Right kidney (tissue), 9 donors: ENCODE measurements around the gene FAM13C.
A peak's percentile ranks its signal among the peaks of the same experiment; 100 is the strongest.
"Not testable (repeated sequence)": the region's sequence is repeated elsewhere in the genome, so short reads cannot be mapped to it uniquely, and the experiment has no call there.

ENCODE experiments used
- DNase-seq: peaks from one replicate; pipeline ENCODE4 v3.0.0-alpha.2; 2016
- long read RNA-seq, 8 donors: transcript quantifications; one replicate each; lab custom pipeline, GENCODE V29; 2026

FAM13C gene
- long read RNA-seq, donor 1, partial matches to known transcripts: 0 of 1 reads
- long read RNA-seq, donor 1, other reads (novel, unspliced or antisense): 0 of 1 reads
- long read RNA-seq, donor 2: 0 reads
- long read RNA-seq, donor 3: 0 reads
- long read RNA-seq, donor 4: 0 reads
- long read RNA-seq, donor 5, partial matches to known transcripts: 0 of 15 reads
- long read RNA-seq, donor 5, other reads (novel, unspliced or antisense): 13 of 15 reads
- long read RNA-seq, donor 6, partial matches to known transcripts: 0 of 1 reads
- long read RNA-seq, donor 6, other reads (novel, unspliced or antisense): 0 of 1 reads
- long read RNA-seq, donor 7: 0 reads
- long read RNA-seq, donor 8: 0 reads

- peak; percentile 79 for DNase-seq
These were observed at the start of gene FAM13C for GRCh38 chr10:59362144-59362958. TSS of gene FAM13C (minus strand) at chr10:59362549. CDS start at chr10:59362460, 89 bp downstream.

GRCh38 chr10:59405235-59405634 lies 42.9 kb upstream of the FAM13C start:
- DNase-seq: no peak

DNA sequence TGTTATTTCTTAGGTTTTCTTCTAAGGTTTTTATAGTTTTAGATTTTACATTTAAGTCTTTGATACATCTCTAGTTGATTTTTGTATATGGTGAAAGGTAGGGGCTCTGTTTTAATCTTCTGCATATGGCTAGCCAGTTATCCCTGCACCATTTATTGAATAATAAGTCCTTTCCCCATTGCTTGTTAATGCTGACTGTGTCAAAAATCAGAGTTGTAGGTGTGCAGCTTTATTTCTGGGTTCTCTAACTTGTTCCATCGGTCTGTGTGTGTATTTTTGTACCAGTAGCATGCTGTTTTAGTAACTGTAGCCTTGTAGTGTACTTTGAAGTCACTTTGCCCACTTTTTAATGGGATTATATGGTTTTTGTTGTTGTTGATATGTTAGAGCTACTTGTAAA lies 37.9 kb upstream of the FAM13C start:
- DNase-seq: no peak

DNA sequence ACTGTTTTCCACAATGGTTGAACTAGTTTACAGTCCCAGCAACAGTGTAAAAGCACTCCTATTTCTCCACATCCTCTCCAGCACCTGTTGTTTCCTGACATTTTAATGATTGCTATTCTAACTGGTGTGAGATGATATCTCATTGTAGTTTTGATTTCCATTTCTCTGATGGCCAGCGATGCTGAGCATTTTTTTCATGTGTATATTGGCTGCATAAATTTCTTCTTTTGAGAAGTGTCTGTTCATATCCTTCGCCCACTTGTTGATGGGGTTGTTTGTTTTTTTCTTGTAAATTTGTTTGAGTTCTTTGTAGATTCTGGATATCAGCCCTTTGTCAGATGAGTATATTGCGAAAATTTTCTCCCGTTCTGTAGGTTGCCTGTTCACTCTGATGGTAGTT lies 37.0 kb upstream of the FAM13C start:
- not testable (repeated sequence) for DNase-seq

- DNase-seq: no peak
These were observed 35.6 kb upstream of the FAM13C start for GRCh38 chr10:59397961-59398360.

DNA sequence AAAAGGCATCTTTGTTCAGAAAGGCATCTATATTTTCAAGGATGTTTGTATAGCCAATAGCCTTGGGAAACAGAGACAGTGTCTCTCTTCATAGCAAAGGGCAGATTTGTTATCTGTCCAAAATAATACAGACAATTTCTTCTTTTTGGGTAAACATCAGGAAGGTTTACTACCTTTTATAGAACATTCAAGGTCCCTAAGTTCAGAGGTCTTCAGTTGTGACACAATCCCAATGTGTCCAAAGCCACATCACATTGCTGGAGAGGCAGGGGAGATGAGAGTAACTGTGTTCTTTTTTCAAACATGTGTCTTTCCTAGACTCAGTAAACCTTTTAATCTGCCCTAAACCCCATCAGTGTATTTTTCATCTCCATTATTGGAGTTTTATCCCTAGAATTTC lies 33.6 kb upstream of the FAM13C start:
- no peak for DNase-seq

DNA sequence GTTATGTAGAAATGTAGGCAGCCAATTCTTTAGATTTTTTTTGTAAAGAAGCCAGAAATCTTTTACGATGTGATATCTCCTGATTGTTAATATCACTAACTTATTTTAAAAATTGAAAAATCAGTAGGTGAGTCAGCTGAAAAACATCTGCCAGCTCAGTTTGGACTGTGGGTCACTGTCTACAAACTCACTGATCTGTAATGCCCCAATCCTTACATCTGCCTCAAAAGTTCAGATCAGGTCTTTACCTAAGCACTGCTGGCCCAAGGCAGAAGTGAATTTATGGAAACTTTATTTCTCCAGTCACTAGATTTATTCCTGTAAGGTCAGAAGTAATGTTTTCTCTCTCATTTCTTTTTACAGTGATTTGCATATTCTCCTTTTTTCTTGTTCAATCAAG lies 31.0 kb upstream of the FAM13C start:
- DNase-seq: no peak

- no peak for DNase-seq
These were observed 28.7 kb upstream of the FAM13C start for GRCh38 chr10:59391060-59391459.

DNA sequence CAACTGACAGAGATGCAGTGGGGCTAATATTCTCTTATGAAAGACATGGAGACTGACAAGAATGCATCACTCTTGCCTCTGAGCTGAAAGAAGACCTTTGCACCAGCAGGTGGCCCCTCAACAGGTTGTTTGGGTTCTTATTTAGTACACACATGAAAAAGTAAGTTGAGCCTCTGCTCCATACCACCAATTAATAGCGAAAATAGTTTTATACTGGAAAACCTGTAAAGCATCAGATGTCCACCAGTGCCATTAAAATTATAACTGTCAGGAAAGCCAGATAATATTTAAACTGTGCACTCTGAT lies 26.3 kb upstream of the FAM13C start:
- DNase-seq: no peak

- DNase-seq: no peak
These were observed 25.8 kb upstream of the FAM13C start for GRCh38 chr10:59387951-59388670.

DNA sequence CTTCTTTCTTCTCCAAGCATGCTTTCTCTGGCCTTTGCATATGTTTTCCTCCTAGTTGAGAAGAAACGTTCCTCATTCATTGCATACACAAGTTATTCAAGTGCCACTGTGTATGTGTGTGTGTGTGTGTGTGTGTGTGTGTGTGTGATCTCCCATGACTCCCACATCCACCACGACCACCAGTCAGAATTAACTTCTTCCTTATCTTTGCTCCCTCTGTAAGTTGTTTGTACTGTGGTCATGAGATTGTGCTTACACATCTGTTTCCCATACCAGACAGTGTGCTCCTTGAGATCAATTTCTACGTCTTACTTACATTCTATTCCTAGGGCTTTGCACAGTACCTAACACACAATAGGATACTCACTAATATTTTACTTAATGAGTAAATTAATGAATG lies 22.4 kb upstream of the FAM13C start:
- DNase-seq: no peak

DNA sequence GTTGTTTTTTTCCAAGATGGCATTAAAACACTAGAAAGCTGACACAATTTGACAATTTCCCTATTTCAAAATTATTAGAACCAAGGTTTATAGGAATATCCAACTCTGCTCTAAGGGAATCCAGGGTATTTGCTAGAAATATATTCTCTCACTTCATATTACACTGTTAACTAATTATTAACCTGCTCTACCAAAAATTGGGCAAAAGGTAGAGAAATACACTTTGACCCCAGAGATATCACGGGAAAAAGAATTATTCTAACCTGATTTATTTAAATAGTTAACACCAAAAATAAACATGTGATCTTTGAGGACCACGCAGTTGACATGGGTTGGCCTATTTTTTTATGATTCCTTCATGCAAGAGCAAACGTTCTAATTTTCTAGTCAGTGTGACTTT lies 21.6 kb upstream of the FAM13C start:
- DNase-seq: no peak

DNA sequence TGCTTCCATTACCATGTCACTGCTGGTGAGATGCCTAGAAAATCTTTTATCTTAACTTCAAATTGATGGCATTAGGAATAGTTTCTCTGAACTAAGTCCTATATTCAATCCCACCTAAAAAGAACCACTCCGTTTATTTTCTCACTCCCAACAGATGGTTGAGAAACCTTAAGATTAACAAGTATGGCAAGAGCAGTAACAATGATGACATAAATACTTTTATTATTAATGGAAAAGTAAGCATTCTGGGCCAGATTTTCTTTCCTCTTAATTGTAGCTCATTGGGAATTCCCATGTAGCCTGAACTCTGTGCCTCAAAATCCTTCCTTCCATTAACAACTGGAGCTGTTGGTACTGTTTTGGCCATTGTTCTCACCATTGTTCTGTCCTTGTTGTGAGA lies 21.1 kb upstream of the FAM13C start:
- no peak for DNase-seq

- no peak for DNase-seq
These were observed 20.5 kb upstream of the FAM13C start for GRCh38 chr10:59382831-59383295.

GRCh38 chr10:59381687-59382086 lies 19.3 kb upstream of the FAM13C start:
- DNase-seq: no peak

DNA sequence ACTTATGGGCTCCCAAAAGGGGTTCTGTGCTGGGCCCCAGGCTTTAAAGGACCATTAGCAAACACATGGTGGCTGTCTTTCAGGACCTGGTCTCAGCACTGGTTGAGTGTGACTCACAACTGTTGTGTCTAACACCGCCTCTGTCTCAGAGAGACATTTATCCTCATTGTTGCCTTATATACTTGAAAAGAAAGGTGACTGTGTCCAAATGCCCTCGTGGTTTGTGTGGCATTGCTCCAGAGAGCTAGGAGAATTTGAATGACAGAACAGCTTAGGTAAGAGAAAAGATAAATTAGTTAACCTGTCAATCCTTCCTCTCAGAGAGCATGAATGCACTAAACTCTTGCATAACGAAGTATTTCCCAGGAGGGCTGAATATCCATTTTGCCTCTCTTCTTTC lies 14.5 kb upstream of the FAM13C start:
- no peak for DNase-seq

- DNase-seq: no peak
These were observed 13.6 kb upstream of the FAM13C start for GRCh38 chr10:59375990-59376389.

DNA sequence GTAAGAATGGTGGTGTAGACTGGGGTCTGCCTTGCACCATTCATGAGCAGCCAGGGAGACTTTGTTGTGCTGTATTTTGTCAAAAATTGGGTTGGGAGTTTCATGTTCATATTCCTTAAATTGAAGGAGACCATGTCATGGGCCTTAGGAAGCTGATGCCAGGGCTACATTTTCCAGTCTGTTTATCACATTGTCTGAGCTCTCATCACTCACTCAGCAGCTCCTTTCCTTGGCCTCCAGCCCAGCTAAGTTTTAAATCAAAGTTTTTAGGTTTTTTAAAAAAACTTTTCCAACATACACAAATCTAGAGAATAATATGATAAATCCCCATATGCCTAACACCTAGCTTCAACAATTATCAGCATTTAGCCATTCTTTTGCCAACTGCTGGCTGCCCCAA lies 12.6 kb upstream of the FAM13C start:
- DNase-seq: no peak

GRCh38 chr10:59373071-59373470 lies 10.7 kb upstream of the FAM13C start:
- no peak for DNase-seq

DNA sequence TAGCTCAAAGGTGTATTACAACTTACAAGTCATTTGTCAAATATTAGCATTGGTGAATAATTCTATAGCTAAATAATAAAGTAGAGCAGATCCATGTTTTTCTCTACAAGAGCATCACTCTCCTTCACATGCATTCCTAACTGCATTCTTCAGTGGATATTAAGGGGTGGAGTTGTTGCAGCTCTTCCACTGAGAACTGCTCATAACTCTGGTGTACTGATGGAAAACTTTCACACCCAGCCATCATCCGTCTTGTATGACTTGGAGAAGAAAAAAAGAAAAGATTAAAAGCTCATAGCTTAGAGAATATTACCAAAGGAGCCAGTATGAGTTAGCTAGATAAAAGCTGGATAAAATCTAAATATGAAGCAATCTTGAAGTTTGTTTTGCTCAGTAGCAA lies 10.2 kb upstream of the FAM13C start:
- no peak for DNase-seq

DNA sequence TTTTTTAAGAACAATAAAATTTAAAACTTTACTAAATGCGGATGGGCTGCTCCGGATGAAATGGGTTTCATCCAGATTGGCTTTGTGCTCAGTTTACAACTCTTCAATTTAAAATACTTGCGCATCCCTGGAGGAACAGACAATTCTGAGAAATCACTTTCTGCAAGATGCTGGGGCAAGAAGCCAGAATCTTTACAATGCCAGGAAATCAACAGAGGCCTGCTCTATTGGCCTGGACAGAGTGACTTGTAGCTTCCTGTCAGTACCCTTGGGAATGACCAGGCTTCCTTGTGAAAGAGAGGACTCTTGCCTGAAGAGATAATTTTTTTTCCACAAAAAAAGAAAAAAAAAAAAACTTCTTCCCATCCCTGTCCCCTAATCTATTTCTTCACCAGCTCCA lies 3.9 kb upstream of the FAM13C start:
- DNase-seq: no peak

- DNase-seq: no peak
These were observed 1.2 kb upstream of the FAM13C start for GRCh38 chr10:59363446-59363958.

DNA sequence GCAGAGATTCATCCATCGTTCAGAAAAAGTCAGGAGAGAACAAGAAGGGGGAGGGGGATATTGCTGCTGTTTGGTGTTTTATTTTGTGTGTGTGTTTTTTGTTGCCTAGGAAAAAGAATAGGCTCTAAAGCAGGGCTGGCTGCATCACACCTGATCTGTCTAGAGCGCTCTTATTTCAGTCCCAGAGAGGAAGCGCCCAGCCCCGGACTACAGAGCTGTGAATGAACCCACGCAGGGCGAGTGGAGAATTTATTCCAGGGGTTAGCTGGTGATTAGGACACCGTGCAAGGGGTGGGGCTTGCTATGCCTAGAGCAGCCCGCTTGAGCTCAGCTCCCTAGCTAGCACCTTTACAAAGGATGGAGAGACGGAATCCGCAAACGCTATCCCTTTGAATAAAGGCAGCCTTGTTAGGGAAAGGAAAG lies 621 bp upstream of the FAM13C start:
- DNase-seq: peak; percentile 68
